BJ (cell line): Measurements from ENCODE around the gene GRK1. TPM values are rescaled to one million over a fixed set of nuclear protein-coding genes. Genes with fewer than 3 reads are reported as not detected.

ENCODE experiments used
- CTCF ChIA-PET: fragments of 350-600 bp; formaldehyde crosslinking; extraction: SDS; loops from one replicate; lab custom pipeline; 2021; ENCODE audit warnings: antibody characterized with exemption, inconsistent platforms; lab: Yijun Ruan, JAX
- POLR2A ChIA-PET: fragments of 300-600 bp; sonication (Branson Sonifier 250); formaldehyde crosslinking; extraction: SDS; loops from one replicate; lab custom pipeline; 2021; ENCODE audit warnings: antibody characterized with exemption; lab: Charles Lee
- DNase-seq: peaks from one replicate; pipeline ENCODE4 v3.0.0-alpha.2; 2011; ENCODE audit warnings: low read depth
- H3K27me3 ChIP-seq: 2 replicates; pipeline ENCODE4 v1.6.0; 2011; ENCODE audit warnings: low read length; ENCODE audit not compliant: control insufficient read depth, insufficient read depth
- H3K36me3 ChIP-seq: 2 replicates; pipeline ENCODE4 v1.5.1; 2011; ENCODE audit warnings: low read length; ENCODE audit not compliant: control insufficient read depth, insufficient read depth
- H3K4me3 ChIP-seq: 2 replicates; pipeline ENCODE4 v1.5.1; 2011; ENCODE audit warnings: low read depth, mild to moderate bottlenecking, control low read depth, low read length
- CTCF ChIP-seq: IDR thresholded peaks from 2 replicates; pipeline ENCODE4 v1.5.1; 2011; ENCODE audit warnings: low read depth, mild to moderate bottlenecking, control low read depth, inconsistent platforms, low read length, moderate library complexity; ENCODE audit not compliant: insufficient read depth
- polyA plus RNA-seq: library from polyadenylated mRNA; depleted of rRNA; stranded (reverse); fragments of >200 nt; gene quantifications from 2 replicates; pipeline ENCODE4 v1.2.3, GENCODE V29; 2011

GRK1 gene
- polyA plus RNA-seq, 1 experiment, result 0.02 TPM

DNA sequence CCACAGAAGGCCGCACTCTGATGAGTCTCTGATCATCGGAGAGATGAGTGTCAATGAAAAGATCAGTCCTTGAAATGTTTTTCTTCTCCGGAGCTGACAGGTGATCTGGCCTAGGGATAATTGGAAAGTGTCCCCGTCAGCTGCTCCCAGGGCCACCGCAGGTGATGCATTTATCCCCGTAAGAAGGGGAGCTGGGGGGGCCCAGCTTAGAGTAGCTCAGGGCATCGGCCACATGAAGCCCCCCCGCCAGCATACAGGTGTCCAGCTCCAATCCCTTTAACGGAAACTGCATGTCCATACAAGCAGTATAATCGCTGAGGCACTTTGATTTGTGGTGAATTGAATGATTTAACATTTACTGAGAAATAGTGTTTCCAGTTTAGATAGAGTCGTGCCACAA, 36.7 kb upstream of the GRK1 start:
- H3K4me3 ChIP-seq, result no peak overlapping the region
- TF ChIP-seq CTCF, result no peak
- no peaks in the 10 kb centered on the region for H3K27me3 ChIP-seq
- CTCF ChIA-PET, result interaction anchor here (1.5 kb wide), 1 partner anchor 9 kb away, joined by 4 read pairs; no protein-coding TSS in a partner anchor
- peaks cover 27% of the 10 kb centered on the region for H3K36me3 ChIP-seq
- DNase-seq, result no peak
- POLR2A ChIA-PET, result no interaction called here

- no peak for TF ChIP-seq CTCF
- DNase-seq, result no peak
- Histone ChIP-seq H3K4me3 (no peak overlapping the region), H3K27me3 (no peaks in the 10 kb centered on the region), H3K36me3 (peaks cover 30% of the 10 kb centered on the region)
- ChIA-PET CTCF (no interaction called here), POLR2A (no interaction called here)
Observed at GRCh38 chr13:113630804-113631203, 36.2 kb upstream of the GRK1 start.

- CTCF ChIA-PET, result interaction anchor here (1.1 kb wide), 1 partner anchor 12 kb away, joined by 3 read pairs; no protein-coding TSS in a partner anchor
- peaks cover 33% of the 10 kb centered on the region for H3K36me3 ChIP-seq
- no peak for TF ChIP-seq CTCF
- no peak overlapping the region for H3K4me3 ChIP-seq
- POLR2A ChIA-PET, result no interaction called here
- no peak for DNase-seq
- no peaks in the 10 kb centered on the region for H3K27me3 ChIP-seq
Observed at GRCh38 chr13:113631341-113632095, 35.5 kb upstream of the GRK1 start.

- ChIA-PET POLR2A (no interaction called here), CTCF (interaction anchor here (1.1 kb wide), 1 partner anchor 11 kb away, joined by 3 read pairs; no protein-coding TSS in a partner anchor)
- TF ChIP-seq CTCF, result no peak
- Histone ChIP-seq H3K27me3 (no peaks in the 10 kb centered on the region), H3K36me3 (peaks cover 41% of the 10 kb centered on the region), H3K4me3 (no peak overlapping the region)
- DNase-seq, result no peak
Observed at GRCh38 chr13:113632706-113633484, 34.1 kb upstream of the GRK1 start.

DNA sequence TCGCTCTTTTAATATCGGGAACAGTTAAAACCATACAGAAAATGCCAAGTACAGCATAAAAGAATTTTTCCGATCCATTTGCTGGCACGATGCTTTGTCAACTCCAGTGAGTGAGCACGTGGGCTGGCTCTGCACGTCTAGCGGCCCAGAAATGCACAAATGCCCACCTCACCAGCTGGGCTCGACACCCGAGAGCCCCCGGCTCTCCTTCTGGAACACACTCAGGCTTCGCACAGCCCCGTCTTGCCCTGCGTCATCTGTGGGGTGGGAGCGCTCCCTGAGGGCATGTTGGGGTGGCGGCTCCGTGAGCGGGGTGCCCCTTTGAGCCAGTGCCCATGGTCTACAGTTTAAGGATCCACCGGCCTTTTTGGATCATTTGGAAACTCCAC, 33.5 kb upstream of the GRK1 start:
- CTCF ChIA-PET, result no interaction called here
- no peak for DNase-seq
- Histone ChIP-seq H3K36me3 (peaks cover 43% of the 10 kb centered on the region), H3K27me3 (no peaks in the 10 kb centered on the region), H3K4me3 (no peak overlapping the region)
- TF ChIP-seq CTCF, result no peak
- POLR2A ChIA-PET, result no interaction called here
